Measurements from ENCODE around the gene RASSF7. TPM values are rescaled to one million over a fixed set of nuclear protein-coding genes. Genes with fewer than 3 reads are reported as not detected.

Gene RASSF7
- polyA plus RNA-seq, 2 of the 4 experiments (the other 2 are of a cell fraction) = 18.4 to 30.7 TPM

- Histone ChIP-seq H3K4me1 (peaks cover 13% of the 10 kb centered on the region; the same call in 2 of the 3 replicates), H3K4me3 (no peak overlapping the region), H3K4me2 (no peak overlapping the region), H3K9me3 (no peaks in the 10 kb centered on the region), H3K27ac (no peak overlapping the region)
- no peak for FAIRE-seq
- no peak for DNase-seq (ENCODE audit: low read depth in 1 of 2, low spot score in 1 of 2)
- CTCF ChIA-PET = interaction anchor here (1.1 to 1.2 kb wide), 2 partner anchors 15 to 20 kb away, joined by 4 read pairs; no protein-coding TSS in a partner anchor
- POLR2A ChIA-PET = interaction anchor here (0.6 kb wide), 2 partner anchors 144 to 438 kb away, joined by 3 to 5 read pairs; partner anchors contain the start of gene DEAF1
- WGBS (ENCODE audit: missing lambda C conversion rate) = no CpG with 5 or more reads among the region's 5 CpGs
- no peak for ATAC-seq
- TF ChIP-seq MAFK (IDR thresholded peaks at IDR 0.05; ENCODE audit: partially characterized antibody) = peak; percentile 58
- TF ChIP-seq NPAS2 (CRISPR knock-in tag; IDR thresholded peaks at IDR 0.05; ENCODE audit: borderline replicate concordance) = no peak
- TF ChIP-seq POLR2AphosphoS2 (conservative IDR thresholded peaks at IDR 0.05; ENCODE audit: low read length) = no peak
- no peak for TF ChIP-seq CTCF (IDR thresholded peaks at IDR 0.05)
Observed at GRCh38 chr11:550746-551085, 10.1 kb upstream of the RASSF7 start.

- ChIA-PET POLR2A (interaction anchor here (0.6 kb wide), 2 partner anchors 144 to 438 kb away, joined by 3 to 5 read pairs; partner anchors contain the start of gene DEAF1), CTCF (interaction anchor here (0.7 to 1.3 kb wide), 4 partner anchors 15 to 208 kb away, joined by 3 to 4 read pairs (median 4); no protein-coding TSS in a partner anchor)
- no peak for FAIRE-seq
- no peak for DNase-seq (ENCODE audit: low read depth in 1 of 2, low spot score in 1 of 2)
- ATAC-seq = no peak
- WGBS (ENCODE audit: missing lambda C conversion rate) = 77% methylated on average over 7 of the region's 16 CpGs
- TF ChIP-seq E2F6 (IDR thresholded peaks at IDR 0.05; ENCODE audit: borderline replicate concordance, low read depth) (no peak), EP300 (IDR thresholded peaks at IDR 0.05) (no peak), POLR2A (IDR thresholded peaks at IDR 0.05; ENCODE audit: low read length) (no peak), ZC3H11A (IDR thresholded peaks at IDR 0.05) (no peak), HOXB5 (CRISPR knock-in tag; IDR thresholded peaks at IDR 0.05) (no peak), RNF2 (IDR thresholded peaks at IDR 0.05; ENCODE audit: borderline replicate concordance, low read depth) (no peak), TP53 (CRISPR knock-in tag; IDR thresholded peaks at IDR 0.05) (no peak)
- Histone ChIP-seq H3K4me1 (peaks cover 14% of the 10 kb centered on the region; the same call in 2 of the 3 replicates), H3K4me2 (no peak overlapping the region), H3K9me3 (no peaks in the 10 kb centered on the region), H3K4me3 (no peak overlapping the region), H3K27ac (no peak overlapping the region; a peak in 1 of 6 replicates)
Observed at GRCh38 chr11:551131-551530, 9.6 kb upstream of the RASSF7 start.

GRCh38 chr11:551596-551995 lies 9.2 kb upstream of the RASSF7 start:
- Histone ChIP-seq H3K4me2 (no peak overlapping the region), H3K4me3 (no peak overlapping the region), H3K4me1 (peaks cover 14% of the 10 kb centered on the region; the same call in 2 of the 3 replicates), H3K27ac (no peak overlapping the region; a peak in 1 of 6 replicates), H3K9me3 (no peaks in the 10 kb centered on the region)
- FAIRE-seq (no peak), DNase-seq (ENCODE audit: low read depth in 1 of 2, low spot score in 1 of 2) (no peak), ATAC-seq (no peak)
- TF ChIP-seq FOSL2 (IDR thresholded peaks at IDR 0.05) = no peak
- TF ChIP-seq FOSL2 (CRISPR knock-in tag; IDR thresholded peaks at IDR 0.05) = no peak
- TF ChIP-seq BHLHE40 (IDR thresholded peaks at IDR 0.05; ENCODE audit: low read depth, low read length) = no peak
- no peak for TF ChIP-seq RARB (CRISPR knock-in tag; IDR thresholded peaks at IDR 0.05)
- TF ChIP-seq TFCP2L1 (CRISPR knock-in tag; IDR thresholded peaks at IDR 0.05) = no peak
- no peak for TF ChIP-seq NPAS2 (CRISPR knock-in tag; IDR thresholded peaks at IDR 0.05; ENCODE audit: borderline replicate concordance)
- no peak for TF ChIP-seq ESRRA (IDR thresholded peaks at IDR 0.05; ENCODE audit: borderline replicate concordance, low read length)
- TF ChIP-seq GATA3 (IDR thresholded peaks at IDR 0.05; ENCODE audit: borderline replicate concordance) = no peak
- TF ChIP-seq ZC3H11A (IDR thresholded peaks at IDR 0.05) = no peak
- no peak for TF ChIP-seq SMC3 (IDR thresholded peaks at IDR 0.05)
- ChIA-PET POLR2A (interaction anchor here (0.6 to 1.0 kb wide), 3 partner anchors 24 to 438 kb away, joined by 3 to 5 read pairs (median 3); partner anchors contain the start of gene DEAF1), CTCF (interaction anchor here (0.7 to 1.3 kb wide), 4 partner anchors 14 to 208 kb away, joined by 3 to 4 read pairs (median 4); no protein-coding TSS in a partner anchor)
- 100% methylated on average over 2 of the region's 12 CpGs for WGBS (ENCODE audit: missing lambda C conversion rate)
